ENCODE data around the gene MDH2. TPM values are rescaled to one million over a fixed set of nuclear protein-coding genes. Genes with fewer than 3 reads are reported as not detected.
"Not testable (repeated sequence)": the region's sequence is repeated elsewhere in the genome, so short reads cannot be mapped to it uniquely, and the experiment has no call there.

MDH2 gene, protein sequence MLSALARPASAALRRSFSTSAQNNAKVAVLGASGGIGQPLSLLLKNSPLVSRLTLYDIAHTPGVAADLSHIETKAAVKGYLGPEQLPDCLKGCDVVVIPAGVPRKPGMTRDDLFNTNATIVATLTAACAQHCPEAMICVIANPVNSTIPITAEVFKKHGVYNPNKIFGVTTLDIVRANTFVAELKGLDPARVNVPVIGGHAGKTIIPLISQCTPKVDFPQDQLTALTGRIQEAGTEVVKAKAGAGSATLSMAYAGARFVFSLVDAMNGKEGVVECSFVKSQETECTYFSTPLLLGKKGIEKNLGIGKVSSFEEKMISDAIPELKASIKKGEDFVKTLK
- polyA plus RNA-seq (ENCODE audit: insufficient read length in 4 of 4), result 100 to 1,000 TPM; 137 to 217 (median 207) TPM

GRCh38 chr7:76047811-76048667 is at the start of gene MDH2, which contains the start of gene STYXL1:
Gene MDH2, plus strand, starts transcription at chr7:76048106. Its CDS starts 55 bp downstream, at chr7:76048161.
Gene STYXL1, minus strand, starts transcription at chr7:76048000. Its CDS starts 17,477 bp downstream, at chr7:76030523.
- peak; percentile 85 to 91 (median 90) for DNase-seq (ENCODE audit: low read depth in 4 of 4, low spot score in 3 of 4)

GRCh38 chr7:76000566-76000965 is 47.3 kb upstream of the MDH2 start:
- no peak for DNase-seq (ENCODE audit: low read depth in 4 of 4, low spot score in 3 of 4)

GRCh38 chr7:76002139-76002538 is 45.8 kb upstream of the MDH2 start:
- DNase-seq (ENCODE audit: low read depth in 4 of 4, low spot score in 3 of 4), result no peak

GRCh38 chr7:76002822-76003221 is 45.1 kb upstream of the MDH2 start:
- no peak for DNase-seq (ENCODE audit: low read depth in 4 of 4, low spot score in 3 of 4)

- no peak for DNase-seq (ENCODE audit: low read depth in 4 of 4, low spot score in 3 of 4)
Measured at GRCh38 chr7:76003351-76003750, 44.6 kb upstream of the MDH2 start.

DNA sequence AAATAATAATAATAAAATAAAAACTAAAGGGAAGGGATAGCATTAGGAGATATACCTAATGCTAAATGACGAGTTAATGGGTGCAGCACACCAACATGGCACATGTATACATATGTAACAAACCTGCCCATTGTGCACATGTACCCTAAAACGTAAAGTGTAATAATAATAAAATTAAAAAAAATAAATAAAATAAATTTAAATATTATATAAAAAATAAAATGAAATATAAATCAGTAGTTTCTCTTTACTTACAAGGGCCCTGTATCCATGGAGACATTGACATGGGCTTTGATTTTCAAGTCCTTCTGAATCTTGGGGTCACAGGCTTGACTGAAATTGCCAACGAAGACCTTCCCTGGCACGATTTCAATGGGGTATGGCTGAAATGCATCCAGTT is 42.9 kb upstream of the MDH2 start:
- not testable (repeated sequence) for DNase-seq (ENCODE audit: low read depth in 4 of 4, low spot score in 3 of 4)

GRCh38 chr7:76008156-76008687 is 39.7 kb upstream of the MDH2 start:
- no peak for DNase-seq (ENCODE audit: low read depth in 4 of 4, low spot score in 3 of 4)

GRCh38 chr7:76009672-76010600 is 38.0 kb upstream of the MDH2 start:
- no peak for DNase-seq (ENCODE audit: low read depth in 4 of 4, low spot score in 3 of 4)

GRCh38 chr7:76011442-76011861 is 36.5 kb upstream of the MDH2 start:
- no peak for DNase-seq (ENCODE audit: low read depth in 4 of 4, low spot score in 3 of 4)

- no peak for DNase-seq (ENCODE audit: low read depth in 4 of 4, low spot score in 3 of 4)
Measured at GRCh38 chr7:76016191-76016947, 31.5 kb upstream of the MDH2 start.

DNA sequence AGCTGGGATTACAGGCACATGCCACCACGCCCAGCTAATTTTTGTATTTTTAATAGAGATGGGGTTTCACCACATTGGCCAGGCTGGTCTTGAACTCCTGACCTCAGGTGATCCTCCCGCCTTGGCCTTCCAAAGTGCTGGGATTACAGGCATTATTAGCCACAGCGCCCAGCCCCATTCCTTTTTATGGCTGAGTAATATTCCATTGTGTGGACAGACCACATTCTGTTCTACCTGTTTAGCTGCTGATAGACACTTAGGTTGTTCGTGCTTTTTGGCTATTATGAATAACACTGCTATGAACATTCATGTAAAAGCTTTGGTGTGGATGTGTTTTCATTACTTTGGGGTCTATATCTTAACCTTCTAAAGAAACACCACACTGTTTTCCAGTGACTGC is 29.4 kb upstream of the MDH2 start:
- DNase-seq (ENCODE audit: low read depth in 4 of 4, low spot score in 3 of 4), result not testable (repeated sequence)

- peak; percentile 20 to 47 (median 34) for DNase-seq (ENCODE audit: low read depth in 4 of 4, low spot score in 3 of 4)
Measured at GRCh38 chr7:76020031-76020714, 27.7 kb upstream of the MDH2 start.

- DNase-seq (ENCODE audit: low read depth in 4 of 4, low spot score in 3 of 4), result no peak
Measured at GRCh38 chr7:76022026-76022780, 25.7 kb upstream of the MDH2 start.

DNA sequence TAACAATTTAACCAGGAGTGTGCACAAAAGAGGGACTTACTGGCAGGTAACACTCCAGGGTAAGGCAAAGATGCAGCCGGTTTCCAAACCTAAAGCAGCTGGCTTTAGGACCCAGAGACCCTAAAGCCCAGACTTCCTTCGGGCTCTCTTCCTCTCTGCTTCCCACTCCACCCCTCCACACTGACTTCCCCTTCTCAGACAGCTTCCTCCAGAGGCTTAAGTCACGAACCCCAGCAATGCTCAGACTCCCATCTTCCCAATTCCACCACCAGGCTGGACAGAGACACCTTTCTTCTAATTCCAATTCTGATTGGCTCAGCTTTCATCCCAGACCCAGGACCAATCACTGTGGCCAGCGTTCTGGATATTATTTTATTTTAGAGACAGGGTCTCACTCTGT is 24.9 kb upstream of the MDH2 start:
- no peak for DNase-seq (ENCODE audit: low read depth in 4 of 4, low spot score in 3 of 4)

DNA sequence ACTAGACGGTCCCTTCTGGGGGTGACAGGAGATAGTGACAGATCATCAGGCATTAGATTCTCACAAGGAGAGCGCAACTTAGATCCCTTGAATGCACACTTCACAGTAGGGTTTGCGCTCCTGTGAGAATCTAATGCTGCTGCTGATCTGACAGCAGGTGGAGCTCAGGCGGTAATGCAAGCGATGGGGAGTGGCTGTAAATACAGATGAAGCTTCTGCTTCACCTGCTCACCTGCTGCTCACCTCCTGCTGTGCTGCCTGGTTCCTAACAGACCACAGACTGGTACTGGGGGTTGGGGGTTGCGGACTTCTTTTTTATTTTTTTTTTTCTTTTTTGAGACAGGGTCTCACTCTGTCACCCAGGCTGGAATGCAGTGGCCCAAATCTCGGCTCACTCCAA is 18.2 kb upstream of the MDH2 start:
- not testable (repeated sequence) for DNase-seq (ENCODE audit: low read depth in 4 of 4, low spot score in 3 of 4)

DNA sequence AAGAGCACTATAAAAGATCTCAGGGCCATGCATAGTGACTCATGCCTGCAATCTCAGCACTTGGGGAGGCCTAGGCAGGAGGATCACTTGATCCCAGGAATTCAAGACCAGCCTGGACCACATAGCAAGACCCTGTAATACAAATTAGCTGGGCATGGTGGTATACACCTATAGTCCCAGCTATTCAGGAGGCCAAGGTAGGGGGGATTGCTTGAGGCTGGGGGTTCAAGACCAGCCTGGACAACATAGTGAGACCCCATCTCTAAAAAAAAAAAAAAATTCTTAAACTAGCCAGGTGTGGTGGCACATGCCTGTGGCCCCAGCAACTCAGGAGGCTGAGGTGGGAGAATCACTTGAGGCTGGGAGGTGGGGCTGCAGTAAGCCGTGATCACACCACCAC is 15.9 kb upstream of the MDH2 start:
- no peak for DNase-seq (ENCODE audit: low read depth in 4 of 4, low spot score in 3 of 4)

DNA sequence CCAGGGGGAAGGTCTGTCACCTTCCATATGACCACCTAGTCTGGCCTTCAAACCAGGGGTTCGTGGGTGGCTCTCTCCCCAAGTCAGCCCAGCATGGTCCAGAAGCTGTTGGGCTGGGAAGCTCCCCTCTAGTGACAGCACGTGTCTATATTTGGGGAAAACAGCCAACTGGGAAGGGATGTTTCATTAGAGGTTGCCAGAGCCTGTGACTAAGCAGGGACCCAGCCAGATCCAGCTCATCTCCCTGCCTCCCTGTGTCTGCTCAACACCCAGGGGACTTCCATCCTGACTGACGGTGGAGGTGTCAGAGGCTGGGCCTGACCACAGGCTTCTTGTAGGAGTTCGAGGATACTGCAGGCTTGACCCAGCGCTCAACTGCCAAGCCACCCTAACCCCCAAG is 10.6 kb upstream of the MDH2 start:
- no peak for DNase-seq (ENCODE audit: low read depth in 4 of 4, low spot score in 3 of 4)

DNA sequence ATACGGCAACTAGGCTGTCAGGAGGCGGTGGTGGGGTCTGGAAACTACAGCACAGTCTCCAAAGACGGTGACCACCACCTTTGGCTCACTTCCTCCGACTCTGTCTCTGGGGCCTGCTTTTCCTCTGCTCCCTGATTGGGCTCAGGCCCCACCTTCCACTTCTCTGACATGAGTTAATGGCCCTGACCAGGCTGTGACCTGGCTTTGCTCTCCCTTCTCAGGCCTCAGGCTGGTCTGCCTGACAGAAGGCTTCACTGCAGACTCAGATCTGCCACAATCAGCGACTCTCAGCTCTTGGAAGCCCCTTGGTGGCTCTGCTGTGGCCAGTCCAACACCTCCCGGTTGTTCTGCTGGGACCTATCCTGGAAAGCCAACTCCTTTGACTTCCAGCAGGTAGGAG is 7.8 kb upstream of the MDH2 start:
- DNase-seq (ENCODE audit: low read depth in 4 of 4, low spot score in 3 of 4), result no peak
